NCI-H2107 treated with DMSO at 0.1 percent for 48 hours (cell line): ENCODE results near the gene PLPP3.
A peak's percentile ranks its signal among the peaks of the same experiment; 100 is the strongest.

Experiments
- DNase-seq: peaks from one replicate; lab custom pipeline; 2025; ENCODE audit not compliant: unreplicated experiment; lab: John Stamatoyannopoulos, UW

Gene PLPP3

DNA sequence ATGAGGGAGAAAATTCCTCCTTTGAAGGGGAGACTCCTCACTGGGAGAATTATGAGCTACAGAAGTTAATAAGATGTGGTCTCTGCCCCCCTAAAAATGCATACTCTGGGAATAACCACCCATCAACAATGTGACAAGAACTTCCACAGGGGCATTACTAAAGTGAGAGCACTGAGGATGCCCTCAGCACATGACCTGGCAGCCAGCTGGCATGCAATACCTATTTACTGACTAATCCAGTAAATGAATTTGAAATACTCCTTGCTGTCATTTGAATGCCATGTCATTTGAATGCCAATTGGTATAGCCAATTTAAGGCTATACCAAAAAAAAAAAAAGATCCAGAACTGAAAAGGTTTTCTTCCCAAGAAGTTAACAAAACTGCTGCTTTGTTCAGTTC is 30.8 kb downstream of the PLPP3 start:
- DNase-seq: no peak

DNA sequence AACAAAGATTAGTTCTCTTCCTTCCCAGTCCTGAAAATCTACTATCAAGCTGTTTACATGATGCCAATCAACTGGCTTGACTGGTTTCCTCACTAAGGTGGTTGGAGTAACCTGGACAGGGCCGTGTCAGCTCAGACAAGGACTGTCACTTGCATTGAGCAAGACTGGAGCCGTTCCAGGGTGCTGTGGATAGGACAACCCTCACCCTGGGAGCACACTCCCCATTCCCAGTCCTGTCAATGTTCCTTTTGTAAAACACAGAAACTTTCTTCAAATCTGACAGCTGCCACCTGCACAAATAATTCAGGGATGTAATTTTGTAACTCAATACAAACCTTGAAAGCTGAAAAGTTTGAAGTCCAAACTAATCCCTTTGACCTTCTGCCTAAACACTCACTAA is 31.4 kb downstream of the PLPP3 start:
- DNase-seq: no peak

DNA sequence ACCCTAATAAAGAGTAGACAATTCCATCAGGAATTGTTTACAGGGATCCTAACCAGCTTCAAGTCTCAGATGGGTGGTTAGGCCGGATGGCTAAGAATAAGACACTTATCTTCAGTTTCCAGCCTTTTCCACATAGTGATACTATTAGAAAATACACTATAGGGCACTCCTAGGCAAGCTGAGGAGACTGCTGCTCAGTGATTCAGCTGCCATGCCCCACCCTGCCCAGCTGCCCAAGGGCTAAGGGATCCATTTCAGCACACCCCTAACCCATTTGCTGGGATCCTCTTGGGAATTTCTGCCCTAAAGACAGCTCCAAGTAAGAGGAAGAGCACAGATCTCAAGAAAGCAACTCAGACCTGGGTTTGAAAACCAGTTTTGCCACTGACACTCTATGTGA is 31.9 kb downstream of the PLPP3 start:
- DNase-seq: no peak

DNA sequence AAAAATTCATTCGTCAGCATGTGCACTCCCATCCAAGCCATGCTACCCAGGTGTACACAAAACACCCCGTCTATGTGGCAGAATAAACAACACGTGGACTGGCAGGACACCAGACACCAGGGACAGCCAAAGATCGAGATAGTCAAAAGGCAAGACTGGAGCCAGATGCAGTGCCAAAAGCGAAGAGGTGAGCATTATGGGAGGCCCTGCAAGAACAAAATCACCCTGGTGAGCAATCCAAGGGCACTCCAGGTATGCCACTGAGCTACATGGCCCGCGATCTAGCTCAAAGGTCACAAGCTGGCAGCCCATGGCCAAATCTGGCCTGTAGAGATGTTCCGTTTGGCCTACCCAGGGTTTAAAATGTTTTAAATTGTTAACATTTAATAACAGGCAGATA is 33.7 kb downstream of the PLPP3 start:
- no peak for DNase-seq

DNA sequence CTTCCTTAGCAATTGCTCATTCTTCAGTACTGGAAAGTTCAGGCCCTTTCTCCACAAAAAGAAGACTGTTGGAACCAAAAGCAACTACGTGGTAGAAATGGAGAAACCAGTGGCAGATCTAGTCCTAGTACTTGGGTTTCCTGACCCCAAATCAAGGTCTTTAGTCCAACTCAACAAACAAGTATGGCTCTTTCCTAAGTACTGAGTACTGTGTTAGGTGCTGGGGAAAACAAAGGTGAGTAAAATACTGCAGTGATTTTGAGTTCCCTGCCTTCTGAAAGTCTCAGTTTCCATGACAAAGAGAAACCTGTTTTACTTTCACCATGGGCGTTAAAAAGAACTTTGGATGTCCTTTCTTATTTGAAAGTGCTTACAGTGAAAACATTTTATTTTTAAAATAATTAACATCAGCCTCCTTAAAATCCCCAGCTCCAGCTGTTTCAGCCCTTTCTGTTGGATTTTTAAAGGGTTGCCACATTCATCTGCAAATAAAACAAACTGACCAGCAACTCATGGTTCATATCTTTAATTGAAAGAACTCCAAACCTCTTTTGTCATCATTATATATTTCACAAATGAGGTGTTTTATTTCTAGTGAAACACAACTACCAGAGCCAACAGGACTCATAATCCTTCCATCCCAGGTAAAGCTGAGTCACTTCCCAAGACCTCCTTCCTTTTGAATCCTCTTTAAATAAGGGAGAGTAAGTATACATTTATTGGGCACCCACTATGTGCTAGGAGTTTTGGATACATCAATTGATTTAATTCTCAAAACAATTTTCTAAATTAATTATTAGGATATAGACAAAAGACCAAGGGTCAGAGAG is 35.4 kb downstream of the PLPP3 start:
- DNase-seq: no peak

DNA sequence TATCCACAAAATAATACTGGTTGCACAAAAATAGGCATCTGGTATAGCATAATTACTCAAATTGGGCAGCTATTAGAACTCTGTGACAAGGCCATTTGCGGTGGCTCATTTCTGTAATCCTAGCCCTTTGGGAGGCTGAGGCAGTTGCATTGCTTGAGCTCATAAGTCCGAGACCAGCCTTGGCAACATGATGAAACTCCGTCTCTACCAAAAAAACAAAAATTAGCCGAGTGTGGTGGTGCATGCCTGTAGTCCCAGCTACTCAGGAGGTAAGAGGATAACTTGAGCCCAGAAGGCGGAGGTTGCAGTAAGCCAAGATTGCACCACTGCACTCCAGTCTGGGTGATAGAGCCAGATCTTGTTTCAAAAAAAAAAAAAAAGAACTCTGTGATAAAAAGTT is 36.7 kb downstream of the PLPP3 start:
- DNase-seq: no peak

DNA sequence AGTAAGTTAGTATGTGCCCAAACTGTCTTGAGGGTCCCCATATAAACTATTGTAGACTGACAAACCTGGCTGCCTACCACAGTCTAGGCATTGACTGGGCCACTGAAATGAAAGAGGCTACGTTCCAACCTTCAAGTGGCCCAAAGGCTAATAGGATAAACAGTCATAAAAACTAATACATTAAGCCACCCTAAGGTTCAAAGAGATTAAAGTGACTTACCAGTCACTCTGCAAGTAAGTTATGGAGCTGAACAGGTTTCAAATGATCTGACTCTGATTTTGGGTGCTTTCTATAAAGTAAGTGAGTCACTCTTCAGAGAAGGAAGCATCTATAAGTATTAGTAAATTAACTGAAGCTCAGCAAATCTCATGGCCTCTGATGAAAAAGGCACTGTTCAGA is 38.0 kb downstream of the PLPP3 start:
- no peak for DNase-seq

DNA sequence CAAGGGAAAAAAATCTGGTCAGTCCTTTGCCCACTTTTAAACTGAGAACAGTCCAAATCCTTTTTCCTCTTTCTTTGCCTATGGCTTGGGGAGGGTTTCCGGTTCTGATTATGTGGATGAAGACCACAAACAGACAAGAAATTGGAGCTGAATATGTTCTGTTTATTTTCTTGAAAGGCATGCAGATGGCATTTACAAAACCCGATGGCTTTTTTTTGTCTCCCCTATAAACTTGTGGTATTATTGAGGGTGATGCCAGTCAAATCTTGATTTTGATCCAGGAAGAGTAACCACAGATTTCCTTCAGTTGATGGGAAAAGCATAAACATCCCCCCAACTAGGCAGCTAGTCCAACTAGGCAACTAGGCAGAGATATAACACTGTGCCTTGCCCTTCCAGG is 38.9 kb downstream of the PLPP3 start:
- no peak for DNase-seq

DNA sequence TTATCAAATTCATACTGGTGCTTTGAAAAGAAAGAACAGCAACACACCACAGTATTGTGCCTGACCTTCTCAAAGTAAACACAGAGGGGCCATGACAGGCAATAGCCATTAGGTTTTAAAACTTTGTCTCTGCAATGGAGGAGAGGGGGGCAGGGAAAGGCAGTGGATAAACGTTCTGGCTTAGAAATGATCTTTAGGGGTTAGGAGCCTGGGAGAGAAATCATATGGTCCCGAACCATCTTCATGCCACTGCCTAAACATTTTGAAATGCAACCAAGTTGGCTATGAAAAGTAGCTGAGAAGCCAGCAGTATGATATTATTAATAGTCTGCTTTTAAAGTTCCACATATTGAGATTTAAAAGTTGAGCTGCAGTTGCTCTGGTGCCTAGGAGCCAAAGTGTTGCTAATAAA is 39.8 kb downstream of the PLPP3 start:
- DNase-seq: no peak

DNA sequence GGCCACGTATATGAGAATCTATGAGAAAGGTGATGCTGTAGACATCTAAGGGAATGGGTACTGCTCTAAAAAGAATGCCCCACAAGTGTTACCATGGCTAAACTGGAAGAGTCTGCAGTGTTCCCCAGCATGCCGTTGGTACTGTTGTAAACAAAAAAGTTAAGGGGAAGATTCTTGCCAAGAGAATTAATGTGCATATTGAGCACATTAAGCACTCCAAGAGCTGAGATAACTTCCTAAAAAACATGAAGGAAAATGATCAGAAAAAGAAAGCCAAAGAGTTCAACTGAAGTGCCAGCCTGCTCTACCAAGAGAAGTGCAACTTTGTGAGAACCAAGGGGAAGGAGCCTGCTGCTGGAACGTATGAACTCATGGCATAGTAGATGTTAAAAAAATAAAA is 40.8 kb downstream of the PLPP3 start:
- DNase-seq: no peak

DNA sequence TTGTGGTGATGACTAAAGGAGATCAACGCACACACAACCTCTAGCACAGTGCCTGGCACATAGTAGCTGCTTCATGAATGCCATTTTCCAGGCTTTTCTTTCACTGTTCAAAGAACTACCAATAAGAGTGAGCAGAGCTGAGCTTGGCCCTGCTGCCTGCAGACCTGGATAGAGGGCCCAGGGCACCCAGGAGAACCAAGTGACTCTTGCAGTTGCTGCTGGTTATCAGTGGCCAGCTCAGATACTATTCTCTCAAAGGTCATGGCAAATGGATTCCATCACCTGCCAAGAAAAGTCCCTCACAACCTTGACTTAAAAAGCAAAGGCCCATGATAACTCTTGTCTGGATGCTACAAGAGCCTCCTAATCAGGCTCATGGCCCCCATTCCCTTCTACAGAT is 41.7 kb downstream of the PLPP3 start:
- DNase-seq: no peak

DNA sequence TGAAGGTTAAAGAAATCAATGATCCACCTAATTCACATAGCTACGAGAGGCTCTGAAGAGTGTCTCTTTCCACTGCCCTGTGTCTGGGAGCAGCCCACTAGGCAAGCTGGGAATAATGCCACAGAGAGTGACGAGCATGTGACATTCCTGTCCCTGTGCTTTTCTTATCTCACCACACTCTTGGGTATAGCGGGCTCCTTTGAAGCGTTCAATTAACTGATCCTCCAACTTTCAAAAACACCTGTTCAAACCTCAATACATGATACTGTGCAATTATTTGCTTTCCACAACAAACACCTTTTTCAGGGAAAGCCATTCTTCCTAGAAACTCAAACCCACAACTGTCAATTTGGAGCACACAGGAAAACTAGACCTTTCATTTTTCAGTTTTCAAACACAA is 43.4 kb downstream of the PLPP3 start:
- DNase-seq: peak; percentile 97

DNA sequence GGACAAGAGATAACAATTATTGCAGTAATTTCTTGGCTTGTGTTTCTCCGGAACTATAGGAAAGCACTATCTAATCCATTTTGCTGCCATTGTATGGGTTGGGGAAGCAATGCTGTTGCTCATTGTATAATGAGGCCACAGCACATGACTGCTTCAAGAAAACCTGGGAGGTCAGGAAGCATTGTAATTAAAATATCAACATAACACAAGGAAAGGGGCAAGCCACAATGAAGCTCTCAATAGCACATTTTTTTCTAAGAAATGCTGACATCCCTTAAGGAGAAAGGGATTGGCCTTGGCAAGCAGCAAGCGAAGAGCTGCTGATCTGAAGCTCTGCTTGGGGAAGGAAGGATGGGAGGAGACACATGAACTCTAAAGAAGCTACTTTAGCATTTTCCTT is 44.0 kb downstream of the PLPP3 start:
- no peak for DNase-seq

DNA sequence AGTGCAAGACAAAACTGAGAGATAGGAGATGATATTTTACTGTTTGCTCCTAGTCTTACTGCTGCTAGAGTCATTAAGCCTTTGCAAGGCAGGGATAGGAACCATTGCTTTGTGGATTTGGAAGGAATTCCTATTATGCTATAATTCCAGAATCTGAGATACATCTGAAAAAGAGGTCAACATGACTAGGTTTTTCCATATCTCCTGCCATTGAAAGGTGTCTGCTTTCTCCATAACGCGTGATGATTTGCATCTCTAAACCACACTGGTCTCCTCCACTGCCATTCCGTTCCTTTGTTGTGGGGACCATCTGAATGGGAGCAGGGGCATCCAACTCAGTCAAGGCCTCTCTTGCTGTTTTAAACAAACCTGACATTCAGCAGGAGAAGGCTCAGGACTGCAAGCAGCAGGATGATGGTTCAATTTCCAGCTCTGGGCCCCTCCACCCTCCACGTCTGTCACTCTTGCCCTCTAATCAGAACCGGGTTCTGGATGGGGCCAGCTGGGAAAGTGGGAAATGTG is 45.2 kb downstream of the PLPP3 start:
- DNase-seq: no peak

DNA sequence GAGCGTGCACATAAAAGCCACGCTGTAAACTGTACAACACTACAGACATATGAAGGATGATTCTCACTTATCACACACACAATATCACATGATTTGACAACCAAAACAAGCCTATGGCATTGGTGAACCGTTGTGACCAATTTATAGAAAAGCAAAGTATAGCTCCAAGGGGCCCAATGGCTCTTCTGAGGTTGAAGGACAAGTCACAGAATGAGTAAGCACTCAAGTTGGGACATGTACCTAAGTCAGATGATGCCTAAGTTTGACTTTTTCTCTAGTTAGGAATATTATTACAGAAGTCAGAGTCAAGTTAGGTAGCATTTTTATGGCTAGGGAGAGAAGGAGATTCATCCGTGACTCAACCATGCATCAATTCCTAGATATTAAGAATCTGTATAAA is 45.7 kb downstream of the PLPP3 start:
- DNase-seq: no peak

DNA sequence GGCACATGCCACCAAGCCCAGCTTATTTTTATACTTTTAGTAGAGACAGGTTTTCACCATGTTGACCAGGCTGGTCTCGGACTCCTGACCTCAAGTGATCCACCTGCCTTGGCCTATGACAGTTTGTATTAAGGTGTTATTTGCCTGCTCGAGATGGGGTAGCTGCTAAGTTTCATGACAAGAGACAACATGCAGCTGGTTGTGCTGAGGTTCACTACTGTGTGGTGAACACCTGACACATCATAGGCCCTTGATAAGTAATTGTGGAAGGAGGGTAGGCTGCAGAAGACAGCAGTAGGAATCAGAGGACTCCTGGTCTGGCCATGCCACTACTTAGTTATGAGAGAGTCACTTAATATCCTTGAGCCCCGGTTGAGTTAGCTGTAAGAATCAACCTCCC is 46.2 kb downstream of the PLPP3 start:
- DNase-seq: no peak

DNA sequence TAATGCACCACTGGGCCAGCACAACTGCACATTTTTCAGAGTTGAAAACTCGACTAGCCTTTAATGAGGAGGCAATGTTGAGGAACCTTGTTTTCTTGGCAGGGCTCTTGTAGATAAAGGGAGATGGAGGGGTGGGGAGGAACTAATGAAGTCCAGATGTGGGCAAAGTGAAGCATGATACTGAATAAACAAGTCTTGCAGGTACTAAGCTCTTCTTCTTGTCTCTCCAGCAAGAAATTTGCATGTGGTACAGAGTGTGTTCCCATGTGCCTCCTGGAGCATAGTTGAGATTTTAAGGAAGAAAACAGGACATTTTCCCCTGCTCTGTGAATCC is 47.0 kb downstream of the PLPP3 start:
- no peak for DNase-seq

DNA sequence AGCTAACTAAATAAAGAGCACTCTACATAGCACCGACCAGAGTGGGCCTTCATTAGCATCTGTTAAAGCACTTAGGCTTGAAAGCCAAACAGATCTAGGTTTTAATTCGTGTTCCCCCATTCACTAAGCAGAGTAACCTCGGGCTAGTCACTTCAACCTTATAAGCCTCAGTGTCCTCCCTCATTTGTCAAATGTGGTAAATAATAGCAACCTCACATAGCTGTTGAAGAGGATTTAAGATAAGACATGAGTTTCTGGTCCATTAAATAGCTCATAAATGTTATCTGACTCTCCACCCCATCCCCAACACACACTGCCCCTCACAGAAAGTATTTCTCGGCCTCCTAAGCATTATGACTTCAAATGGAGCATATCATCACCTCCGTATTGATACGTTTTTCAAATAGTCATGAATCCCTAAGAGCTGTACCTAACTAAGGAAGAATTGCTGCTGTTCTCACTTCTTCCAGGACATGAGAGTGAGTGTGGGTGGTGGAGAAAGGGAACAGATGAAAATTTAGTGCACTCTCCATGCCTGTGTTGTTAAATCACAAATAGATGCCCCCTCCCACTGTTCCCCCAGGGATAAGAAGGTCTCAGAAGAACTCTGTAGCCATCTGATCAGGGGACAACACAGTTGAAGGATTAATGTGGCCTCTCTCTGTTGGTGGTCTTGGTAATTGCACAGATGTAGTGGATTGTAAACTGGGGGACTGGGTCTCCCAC is 47.6 kb downstream of the PLPP3 start:
- DNase-seq: no peak

DNA sequence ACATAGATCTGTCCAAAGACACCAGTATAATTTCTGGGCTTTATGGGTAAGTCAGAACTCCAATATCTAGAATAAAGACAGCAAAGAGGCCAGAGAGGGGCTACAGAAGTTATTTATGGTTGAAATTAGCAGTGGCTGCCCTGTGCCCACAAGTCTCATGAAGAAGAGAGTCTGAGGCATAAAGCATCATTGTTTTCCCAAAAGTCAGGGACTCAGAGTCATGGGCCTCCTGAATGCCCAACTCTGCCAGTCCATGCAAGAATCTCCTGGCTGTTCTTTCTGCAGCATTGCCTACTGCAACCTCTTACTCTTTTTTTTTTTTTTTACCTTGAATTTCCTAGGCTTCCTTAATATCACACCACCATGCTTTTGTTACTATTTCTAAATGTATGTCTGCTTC is 49.6 kb downstream of the PLPP3 start:
- no peak for DNase-seq

DNA sequence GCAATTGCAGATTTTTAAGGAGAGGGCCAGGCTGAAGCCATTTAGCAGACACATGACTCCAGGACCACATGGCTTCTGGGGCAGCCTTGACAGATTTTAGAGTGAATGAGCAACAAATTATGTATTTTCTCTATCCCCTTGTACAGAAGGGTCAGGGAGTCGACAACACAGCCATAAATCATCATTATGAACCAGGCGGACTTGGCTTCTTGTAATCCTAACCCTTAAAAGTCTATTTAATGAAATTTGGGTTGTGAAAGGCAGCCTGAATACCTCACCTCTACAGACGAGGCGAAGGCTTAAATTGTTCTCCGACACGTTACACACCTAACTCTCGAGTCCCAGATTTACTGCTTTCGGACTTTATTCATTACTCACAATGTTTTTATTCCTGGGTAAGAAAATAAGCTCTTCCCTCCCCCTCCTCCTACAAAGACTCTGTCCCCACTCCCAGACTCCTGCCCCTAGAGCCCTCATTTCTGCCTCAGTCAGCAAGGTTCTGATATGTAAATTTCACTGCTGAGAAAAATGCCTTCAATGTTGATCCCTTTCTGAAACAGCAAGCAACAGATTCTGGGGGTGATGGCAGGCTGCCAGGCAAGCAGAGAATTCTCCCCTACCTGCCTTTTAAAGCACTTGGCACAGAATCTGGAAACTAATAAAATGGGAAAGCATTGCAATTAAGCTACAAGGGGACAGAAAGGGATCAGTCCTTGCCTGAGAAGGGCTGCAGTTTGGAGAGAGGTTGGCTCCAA is 51.6 kb downstream of the PLPP3 start:
- DNase-seq: no peak

DNA sequence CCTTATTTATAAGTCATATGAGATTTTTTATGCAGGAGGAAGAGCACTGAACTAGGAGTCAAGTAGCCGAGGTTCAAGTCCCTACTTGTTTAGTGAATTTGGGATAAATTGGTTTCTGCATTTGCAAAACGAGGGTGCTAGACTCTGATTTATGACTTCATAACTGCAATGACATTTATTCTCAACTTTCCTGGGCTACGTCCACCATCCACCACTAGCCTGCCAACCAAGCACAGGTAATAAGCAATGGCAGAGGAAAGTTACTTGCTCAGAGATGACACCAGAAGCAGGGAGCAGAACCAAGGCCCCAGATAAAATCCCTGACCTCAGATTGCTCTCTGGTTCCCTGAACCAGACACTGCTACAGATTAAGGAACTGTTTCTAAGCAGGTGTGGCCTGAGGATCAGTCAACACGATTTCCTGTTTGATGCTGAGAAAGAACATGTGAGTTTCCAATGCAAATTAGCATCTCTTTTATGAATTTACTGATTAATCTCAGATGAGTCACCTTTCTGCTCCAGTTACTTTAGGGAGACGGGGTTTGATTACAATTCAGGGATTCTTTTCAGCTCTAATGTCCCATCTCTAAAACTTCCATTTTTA is 52.7 kb downstream of the PLPP3 start:
- no peak for DNase-seq
